Neutrophil (primary cell): ENCODE measurements around the gene ACSL1.

Source experiments
- H3K27ac ChIP-seq: fragments of 200-600 bp; sonication (generic); 2 replicates; pipeline ENCODE4 v1.5.1; 2016; ENCODE audit warnings: mild to moderate bottlenecking, moderate library complexity
- H3K27me3 ChIP-seq: fragments of 200-600 bp; sonication (generic); 2 replicates; pipeline ENCODE4 v1.6.0; 2016; ENCODE audit warnings: mild to moderate bottlenecking
- H3K36me3 ChIP-seq: fragments of 200-600 bp; sonication (generic); 2 replicates; pipeline ENCODE4 v1.5.1; 2017
- H3K4me1 ChIP-seq, 2 experiments: fragments of 200-600 bp in 1 of 2; sonication (generic) in 1 of 2; 1 replicate in 1 of 2; 2 replicates in 1 of 2; pipeline versions ENCODE4 v1.5.1 to v1.6.1; 2013 to 2016; ENCODE audit warnings: low read depth in 1 of 2, low read length in 1 of 2, mild to moderate bottlenecking in 1 of 2, moderate library complexity in 1 of 2; ENCODE audit not compliant: control insufficient read depth in 1 of 2, insufficient read depth in 1 of 2
- H3K4me3 ChIP-seq, 2 experiments: fragments of 200-600 bp in 1 of 2; sonication (generic) in 1 of 2; 1 replicate in 1 of 2; 2 replicates in 1 of 2; pipeline ENCODE4 v1.5.1; 2013 to 2016; ENCODE audit warnings: low read depth in 1 of 2, low read length in 1 of 2, mild to moderate bottlenecking in 1 of 2, moderate library complexity in 1 of 2
- H3K9me3 ChIP-seq: fragments of 200-600 bp; sonication (generic); 2 replicates; pipeline ENCODE4 v1.5.1; 2016
- TF ChIP-seq, protein P1 (sequence below): fragments of 200-600 bp; sonication (generic); IDR thresholded peaks from 2 replicates; pipeline ENCODE4 v1.5.1; 2016; ENCODE audit warnings: antibody characterized with exemption

ACSL1 gene

DNA sequence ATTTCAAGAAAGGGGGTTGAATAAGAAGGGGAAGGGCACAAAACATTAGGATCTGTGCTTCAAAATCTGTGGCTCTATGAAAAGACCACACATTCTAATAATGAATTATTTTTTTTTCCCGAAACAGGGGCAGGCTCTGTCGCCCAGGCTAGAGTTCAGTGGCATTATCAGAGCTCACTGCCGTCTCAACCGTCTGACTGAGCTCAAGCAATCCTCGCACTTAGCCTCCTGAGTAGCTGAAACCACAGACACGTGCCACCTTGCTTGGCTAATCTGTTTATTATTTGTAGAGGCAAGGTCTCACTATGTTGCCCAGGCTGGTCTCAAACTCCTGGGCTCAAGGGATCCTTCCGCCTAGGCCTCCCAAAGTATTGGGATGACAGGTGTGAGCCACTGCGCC, 33.4 kb downstream of the ACSL1 start:
- peaks cover 64 to 87% of the 10 kb centered on the region in 2 experiments for H3K4me1 ChIP-seq
- peaks cover 100% of the 10 kb centered on the region for H3K36me3 ChIP-seq
- H3K4me3 ChIP-seq = peak overlapping the region; percentile 9 to 33
- no peaks in the 10 kb centered on the region for H3K9me3 ChIP-seq
- peak overlapping the region; percentile 83 for H3K27ac ChIP-seq
- TF ChIP-seq, protein P1, sequence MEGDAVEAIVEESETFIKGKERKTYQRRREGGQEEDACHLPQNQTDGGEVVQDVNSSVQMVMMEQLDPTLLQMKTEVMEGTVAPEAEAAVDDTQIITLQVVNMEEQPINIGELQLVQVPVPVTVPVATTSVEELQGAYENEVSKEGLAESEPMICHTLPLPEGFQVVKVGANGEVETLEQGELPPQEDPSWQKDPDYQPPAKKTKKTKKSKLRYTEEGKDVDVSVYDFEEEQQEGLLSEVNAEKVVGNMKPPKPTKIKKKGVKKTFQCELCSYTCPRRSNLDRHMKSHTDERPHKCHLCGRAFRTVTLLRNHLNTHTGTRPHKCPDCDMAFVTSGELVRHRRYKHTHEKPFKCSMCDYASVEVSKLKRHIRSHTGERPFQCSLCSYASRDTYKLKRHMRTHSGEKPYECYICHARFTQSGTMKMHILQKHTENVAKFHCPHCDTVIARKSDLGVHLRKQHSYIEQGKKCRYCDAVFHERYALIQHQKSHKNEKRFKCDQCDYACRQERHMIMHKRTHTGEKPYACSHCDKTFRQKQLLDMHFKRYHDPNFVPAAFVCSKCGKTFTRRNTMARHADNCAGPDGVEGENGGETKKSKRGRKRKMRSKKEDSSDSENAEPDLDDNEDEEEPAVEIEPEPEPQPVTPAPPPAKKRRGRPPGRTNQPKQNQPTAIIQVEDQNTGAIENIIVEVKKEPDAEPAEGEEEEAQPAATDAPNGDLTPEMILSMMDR = no peak
- H3K27me3 ChIP-seq = no peaks in the 10 kb centered on the region

DNA sequence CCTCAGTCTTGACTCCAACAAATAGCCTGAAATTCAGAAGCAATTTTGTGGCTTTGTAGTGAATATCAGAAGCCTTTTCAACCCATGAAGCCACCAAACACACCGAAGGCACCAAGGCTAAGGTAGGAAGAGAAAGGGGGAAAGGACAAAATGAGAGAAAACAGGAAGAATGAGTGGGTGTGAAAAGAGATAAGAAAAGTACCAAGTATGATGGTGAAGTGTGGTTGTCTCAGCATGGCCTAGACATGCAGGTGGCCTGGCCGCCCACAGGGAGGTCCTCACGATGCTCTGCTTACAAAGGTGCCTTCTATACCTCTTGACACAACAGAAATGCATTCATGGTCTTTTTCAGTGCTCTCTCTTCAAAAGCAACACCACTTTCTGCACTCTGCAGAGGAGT, 34.9 kb downstream of the ACSL1 start:
- Histone ChIP-seq H3K36me3 (peaks cover 100% of the 10 kb centered on the region), H3K9me3 (no peaks in the 10 kb centered on the region), H3K27ac (peak overlapping the region; percentile 83), H3K4me1 (peaks cover 61 to 75% of the 10 kb centered on the region in 2 experiments), H3K27me3 (no peaks in the 10 kb centered on the region), H3K4me3 (no peak overlapping the region)
- TF ChIP-seq, protein P1 = no peak

DNA sequence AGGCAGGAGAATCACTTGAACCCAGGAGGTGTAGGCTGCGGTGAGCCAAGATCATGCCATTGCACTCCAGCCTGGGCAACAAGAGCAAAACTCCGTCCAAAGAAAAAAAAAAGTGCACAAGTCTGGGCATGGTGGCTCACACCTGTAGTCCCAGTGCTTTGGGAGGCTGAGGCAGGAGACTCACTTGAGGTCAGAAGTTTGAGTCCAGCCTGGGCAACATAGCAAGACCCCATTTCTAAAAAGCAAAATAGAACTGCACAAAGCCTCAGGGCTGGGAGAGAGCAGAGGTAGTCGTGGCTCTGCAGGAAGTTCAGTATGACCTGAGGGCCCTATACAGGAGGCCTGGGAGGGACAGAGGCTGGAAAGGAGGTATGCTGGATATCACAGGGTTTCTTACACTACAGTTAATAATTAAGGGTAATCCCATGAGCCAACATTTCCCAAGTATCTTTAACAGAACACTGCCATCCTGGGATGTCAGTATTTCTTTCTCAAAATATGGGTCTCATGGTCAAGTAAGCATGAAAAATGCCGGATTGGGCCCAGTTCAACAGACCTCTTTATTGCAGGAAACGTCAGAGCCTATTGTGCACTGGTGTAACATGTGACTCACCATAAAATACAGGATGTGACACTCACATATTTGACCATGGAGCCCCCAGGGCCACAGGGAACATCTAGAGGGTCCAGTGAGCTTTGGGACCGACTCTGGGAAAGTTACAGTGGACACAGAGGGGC, 37.8 kb downstream of the ACSL1 start:
- no peaks in the 10 kb centered on the region for H3K9me3 ChIP-seq
- peaks cover 52 to 60% of the 10 kb centered on the region in 2 experiments for H3K4me1 ChIP-seq
- TF ChIP-seq, protein P1 = no peak
- H3K27me3 ChIP-seq = no peaks in the 10 kb centered on the region
- H3K4me3 ChIP-seq = no peak overlapping the region
- peak overlapping the region; percentile 42 for H3K27ac ChIP-seq
- H3K36me3 ChIP-seq = peaks cover 100% of the 10 kb centered on the region

DNA sequence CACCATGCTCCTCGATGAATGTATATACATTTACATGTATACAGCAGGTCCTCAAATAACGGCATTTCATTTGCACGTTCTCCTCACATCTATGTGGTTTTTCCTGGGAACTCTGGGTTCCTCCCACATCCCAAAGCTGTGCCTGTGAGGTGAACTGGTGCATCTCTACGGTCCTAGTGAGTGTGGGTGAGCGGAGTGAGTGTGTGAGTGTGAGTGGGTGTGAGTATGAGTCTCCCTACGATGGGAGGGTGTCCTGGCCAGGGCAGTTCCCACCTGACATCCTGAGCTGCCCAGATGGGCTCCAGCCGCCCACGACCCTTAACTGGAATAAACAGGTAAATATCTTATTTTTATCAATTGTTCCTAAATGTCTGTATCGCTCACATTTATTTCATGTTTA, 40.0 kb downstream of the ACSL1 start:
- H3K4me3 ChIP-seq = no peak overlapping the region
- H3K9me3 ChIP-seq = no peaks in the 10 kb centered on the region
- H3K27ac ChIP-seq = no peak overlapping the region
- peaks cover 52 to 57% of the 10 kb centered on the region in 2 experiments for H3K4me1 ChIP-seq
- TF ChIP-seq, protein P1 = no peak
- H3K36me3 ChIP-seq = peaks cover 99% of the 10 kb centered on the region
- H3K27me3 ChIP-seq = no peaks in the 10 kb centered on the region

DNA sequence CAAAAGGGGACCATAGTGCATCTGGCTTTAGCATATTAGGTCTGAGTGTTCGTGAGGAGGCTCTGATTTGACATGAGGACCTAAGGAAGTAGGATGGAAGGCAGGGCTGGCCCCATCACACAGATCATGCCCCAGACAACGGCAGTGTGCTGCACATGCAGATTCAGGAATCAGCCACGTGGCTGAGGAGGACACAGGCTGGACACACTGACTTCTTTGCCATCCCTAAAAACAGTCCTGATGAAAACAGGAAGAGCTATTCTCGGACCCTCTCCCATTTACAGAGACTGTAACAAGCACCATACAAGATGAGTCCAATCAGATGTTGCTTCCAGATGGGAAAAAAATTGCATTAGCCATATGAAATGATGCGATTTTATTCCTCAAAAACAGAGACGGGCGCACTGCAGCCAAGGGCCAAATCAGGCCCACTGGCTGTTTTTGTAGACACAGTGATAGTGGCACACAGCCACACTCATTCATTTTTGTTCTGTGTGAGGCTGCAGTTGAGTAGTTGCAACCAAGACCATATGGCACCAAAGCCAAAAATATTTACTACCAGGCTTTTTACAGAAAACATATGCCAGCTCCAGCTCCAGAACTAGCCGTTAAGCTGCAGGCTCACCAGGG, 41.0 kb downstream of the ACSL1 start:
- Histone ChIP-seq H3K36me3 (peaks cover 99% of the 10 kb centered on the region), H3K4me1 (peaks cover 42 to 52% of the 10 kb centered on the region in 2 experiments), H3K9me3 (no peaks in the 10 kb centered on the region), H3K27me3 (no peaks in the 10 kb centered on the region), H3K4me3 (no peak overlapping the region), H3K27ac (peak overlapping the region; percentile 76)
- TF ChIP-seq, protein P1 = no peak
